H9 (cell line): Measurements from ENCODE around the gene SLC15A3. TPM values are rescaled to one million over a fixed set of nuclear protein-coding genes. Genes with fewer than 3 reads are reported as not detected.

Source experiments
- DNase-seq: peaks from one replicate; pipeline ENCODE4 v3.0.0-alpha.2; 2017
- H2AFZ ChIP-seq: one replicate; pipeline ENCODE4 v1.6.1; 2013; ENCODE audit warnings: mild to moderate bottlenecking, low read length, control low read depth, moderate library complexity
- H2AK5ac ChIP-seq: 2 replicates; pipeline ENCODE4 v1.6.1; 2013; ENCODE audit warnings: low read length, control low read depth, mixed read lengths; ENCODE audit not compliant: insufficient read length
- H2BK120ac ChIP-seq: one replicate; pipeline ENCODE4 v1.6.1; 2013; ENCODE audit warnings: low read depth, mild to moderate bottlenecking, low read length, control low read depth, inconsistent platforms; ENCODE audit not compliant: poor library complexity, severe bottlenecking
- H2BK12ac ChIP-seq: 2 replicates; pipeline ENCODE4 v1.6.1; 2013; ENCODE audit warnings: low read length, control low read depth, mixed read lengths, low read depth; ENCODE audit not compliant: insufficient read length
- H2BK15ac ChIP-seq: 2 replicates; pipeline ENCODE4 v1.6.1; 2013; ENCODE audit warnings: low read depth, low read length, control low read depth
- H2BK20ac ChIP-seq: one replicate; pipeline ENCODE4 v1.6.1; 2013; ENCODE audit warnings: low read depth, mild to moderate bottlenecking, low read length, control low read depth, inconsistent platforms; ENCODE audit not compliant: poor library complexity, severe bottlenecking
- H2BK5ac ChIP-seq: 2 replicates; pipeline ENCODE4 v1.6.1; 2013; ENCODE audit warnings: low read length, control low read depth, mixed read lengths; ENCODE audit not compliant: insufficient read length
- H3K14ac ChIP-seq: 2 replicates; pipeline ENCODE4 v1.6.1; 2013; ENCODE audit warnings: low read length, control low read depth; ENCODE audit not compliant: insufficient read depth
- H3K18ac ChIP-seq: 2 replicates; pipeline ENCODE4 v1.6.1; 2013; ENCODE audit warnings: low read depth, mild to moderate bottlenecking, mixed read lengths, low read length, control low read depth; ENCODE audit not compliant: insufficient read length
- H3K23ac ChIP-seq: 2 replicates; pipeline ENCODE4 v1.6.1; 2013; ENCODE audit warnings: low read length, control low read depth, mixed read lengths, low read depth; ENCODE audit not compliant: insufficient read length
- H3K23me2 ChIP-seq: 2 replicates; pipeline ENCODE4 v1.6.1; 2013; ENCODE audit warnings: low read depth, mild to moderate bottlenecking, mixed read lengths, low read length, control low read depth; ENCODE audit not compliant: insufficient read length, poor library complexity, severe bottlenecking
- H3K27ac ChIP-seq: 2 replicates; pipeline ENCODE4 v1.5.1; 2013; ENCODE audit warnings: low read length, control low read depth, mixed read lengths, low read depth; ENCODE audit not compliant: insufficient read length
- H3K27me3 ChIP-seq: 2 replicates; pipeline ENCODE4 v1.6.1; 2013; ENCODE audit warnings: low read length, control low read depth, inconsistent platforms; ENCODE audit not compliant: insufficient read depth
- H3K4ac ChIP-seq: 2 replicates; pipeline ENCODE4 v1.6.1; 2013; ENCODE audit warnings: low read depth, mild to moderate bottlenecking, control low read depth, inconsistent platforms, low read length, moderate library complexity
- H3K4me1 ChIP-seq: 2 replicates; pipeline ENCODE4 v1.6.1; 2013; ENCODE audit warnings: low read length, control low read depth, inconsistent platforms; ENCODE audit not compliant: insufficient read depth
- H3K4me2 ChIP-seq: 2 replicates; pipeline ENCODE4 v1.6.1; 2013; ENCODE audit warnings: low read length, control low read depth, mixed read lengths; ENCODE audit not compliant: insufficient read length, insufficient read depth
- H3K56ac ChIP-seq: 2 replicates; pipeline ENCODE4 v1.6.1; 2013; ENCODE audit warnings: low read depth, mild to moderate bottlenecking, mixed read lengths, low read length, control low read depth; ENCODE audit not compliant: insufficient read length
- H3K79me1 ChIP-seq: 2 replicates; pipeline ENCODE4 v1.6.1; 2013; ENCODE audit warnings: low read depth, mild to moderate bottlenecking, moderate library complexity, low read length, control low read depth, inconsistent platforms; ENCODE audit not compliant: insufficient read depth, poor library complexity, severe bottlenecking
- H3K79me2 ChIP-seq: 2 replicates; pipeline ENCODE4 v1.6.1; 2013; ENCODE audit warnings: low read length, control low read depth, inconsistent platforms; ENCODE audit not compliant: insufficient read depth
- H3K9ac ChIP-seq: 2 replicates; pipeline ENCODE4 v1.6.1; 2013; ENCODE audit warnings: low read length, control low read depth, mixed read lengths; ENCODE audit not compliant: insufficient read length; ENCODE audit errors: extremely low read depth
- H3K9me3 ChIP-seq: one replicate; pipeline ENCODE4 v1.6.1; 2013; ENCODE audit warnings: low read depth, low read length, inconsistent platforms; ENCODE audit not compliant: control insufficient read depth
- H3T11ph ChIP-seq: one replicate; pipeline ENCODE4 v1.6.1; 2013; ENCODE audit warnings: mild to moderate bottlenecking, low read length, control low read depth, inconsistent platforms
- H4K20me1 ChIP-seq: one replicate; pipeline ENCODE4 v1.6.1; 2013; ENCODE audit not compliant: control insufficient read depth, insufficient read length, insufficient read depth
- H4K5ac ChIP-seq: 2 replicates; pipeline ENCODE4 v1.6.1; 2013; ENCODE audit warnings: low read depth, mild to moderate bottlenecking, mixed read lengths, low read length, control low read depth; ENCODE audit not compliant: insufficient read length
- H4K8ac ChIP-seq: replicated peaks from 2 replicates; pipeline ENCODE4 v1.6.1; 2013; ENCODE audit warnings: low read length, control low read depth, mixed read lengths, low read depth; ENCODE audit not compliant: insufficient read length
- H4K91ac ChIP-seq: 2 replicates; pipeline ENCODE4 v1.6.1; 2013; ENCODE audit warnings: low read depth, mild to moderate bottlenecking, moderate library complexity, mixed read lengths, low read length, control low read depth; ENCODE audit not compliant: insufficient read length
- H3K27ac Mint-ChIP-seq, 3 experiments: 2 replicates in 2 of 3; 3 replicates in 1 of 3; pipeline ENCODE4 v1.8.0; 2020 to 2021; ENCODE audit warnings: mixed read lengths in 3 of 3, mild to moderate bottlenecking in 1 of 3, moderate library complexity in 1 of 3
- H3K27me3 Mint-ChIP-seq: 2 replicates; pipeline ENCODE4 v1.8.0; 2021; ENCODE audit warnings: low read depth, mild to moderate bottlenecking, moderate library complexity, mixed read lengths
- H3K36me3 Mint-ChIP-seq, 3 experiments: 2 replicates in 2 of 3; 3 replicates in 1 of 3; pipeline ENCODE4 v1.8.0; 2020 to 2021; ENCODE audit warnings: low read depth in 3 of 3, mixed read lengths in 3 of 3; ENCODE audit not compliant: insufficient read depth in 1 of 3
- H3K4me1 Mint-ChIP-seq, 2 experiments: 2 replicates each; pipeline ENCODE4 v1.8.0; 2020; ENCODE audit warnings: mixed read lengths in 2 of 2
- H3K4me3 Mint-ChIP-seq, 2 experiments: 2 replicates in 1 of 2; 3 replicates in 1 of 2; pipeline ENCODE4 v1.8.0; 2020 to 2021; ENCODE audit warnings: mild to moderate bottlenecking in 2 of 2, mixed read lengths in 2 of 2, moderate library complexity in 1 of 2
- H3K9me3 Mint-ChIP-seq, 2 experiments: 2 replicates in 1 of 2; 3 replicates in 1 of 2; pipeline ENCODE4 v1.8.0; 2020; ENCODE audit warnings: mild to moderate bottlenecking in 2 of 2, mixed read lengths in 2 of 2, moderate library complexity in 1 of 2
- WGBS: extraction: QIAGEN DNeasy Blood & Tissue Kit; methylation state at CpG from one replicate; pipeline ENCODE4 v1.1.7; 2013; ENCODE audit warnings: missing lambda C conversion rate, low lambda C conversion rate, mixed read lengths; ENCODE audit not compliant: insufficient read length; ENCODE audit errors: extremely low coverage; 5-methylcytosine and 5-hydroxymethylcytosine counted together
- total RNA-seq: library from RNA; stranded (reverse); gene quantifications from 2 replicates; pipeline ENCODE4 v1.2.1, GENCODE V29; 2021
- TF ChIP-seq, protein P1 (sequence below): fragments of 200-600 bp; sonication (generic); conservative IDR thresholded peaks from 3 replicates; pipeline ENCODE4 v1.8.0; 2021; ENCODE audit warnings: antibody characterized with exemption, mild to moderate bottlenecking

The SLC15A3 gene
- total RNA-seq, 1 experiment from 2014 or later: 7.0 TPM

DNA sequence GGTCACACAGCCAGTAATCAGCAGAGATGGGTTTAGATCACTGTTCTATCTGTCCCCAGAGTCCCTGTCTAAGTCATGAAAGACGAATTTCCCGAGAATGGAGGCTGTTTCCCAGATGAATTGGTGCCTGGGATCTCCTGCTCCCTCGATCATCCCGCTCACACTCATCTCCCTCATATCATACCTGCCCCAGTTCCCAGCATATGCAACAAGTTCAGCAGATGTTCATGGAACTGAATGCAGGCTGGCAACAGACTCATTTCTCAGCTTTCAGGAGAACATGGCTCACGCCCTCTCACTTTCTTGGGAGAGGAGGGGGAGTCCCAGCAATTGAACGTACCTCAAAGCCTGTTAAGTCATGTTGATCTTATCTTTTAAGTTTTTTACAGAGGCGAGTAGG lies 41.6 kb upstream of the SLC15A3 start:
- H3K79me1 ChIP-seq: no peaks in the 10 kb centered on the region
- H3K79me2 ChIP-seq: no peaks in the 10 kb centered on the region
- no peak overlapping the region for H3K4ac ChIP-seq
- no peak overlapping the region for H3K18ac ChIP-seq
- no peak overlapping the region for H2AFZ ChIP-seq
- no peak overlapping the region for H4K8ac ChIP-seq
- no peak overlapping the region for H3K4me2 ChIP-seq
- H3K27me3 Mint-ChIP-seq: peaks cover 42% of the 10 kb centered on the region
- H3K36me3 Mint-ChIP-seq: no peaks in the 10 kb centered on the region
- no peak overlapping the region for H3K27ac Mint-ChIP-seq
- no peaks in the 10 kb centered on the region for H3K9me3 ChIP-seq
- TF ChIP-seq, protein P1, sequence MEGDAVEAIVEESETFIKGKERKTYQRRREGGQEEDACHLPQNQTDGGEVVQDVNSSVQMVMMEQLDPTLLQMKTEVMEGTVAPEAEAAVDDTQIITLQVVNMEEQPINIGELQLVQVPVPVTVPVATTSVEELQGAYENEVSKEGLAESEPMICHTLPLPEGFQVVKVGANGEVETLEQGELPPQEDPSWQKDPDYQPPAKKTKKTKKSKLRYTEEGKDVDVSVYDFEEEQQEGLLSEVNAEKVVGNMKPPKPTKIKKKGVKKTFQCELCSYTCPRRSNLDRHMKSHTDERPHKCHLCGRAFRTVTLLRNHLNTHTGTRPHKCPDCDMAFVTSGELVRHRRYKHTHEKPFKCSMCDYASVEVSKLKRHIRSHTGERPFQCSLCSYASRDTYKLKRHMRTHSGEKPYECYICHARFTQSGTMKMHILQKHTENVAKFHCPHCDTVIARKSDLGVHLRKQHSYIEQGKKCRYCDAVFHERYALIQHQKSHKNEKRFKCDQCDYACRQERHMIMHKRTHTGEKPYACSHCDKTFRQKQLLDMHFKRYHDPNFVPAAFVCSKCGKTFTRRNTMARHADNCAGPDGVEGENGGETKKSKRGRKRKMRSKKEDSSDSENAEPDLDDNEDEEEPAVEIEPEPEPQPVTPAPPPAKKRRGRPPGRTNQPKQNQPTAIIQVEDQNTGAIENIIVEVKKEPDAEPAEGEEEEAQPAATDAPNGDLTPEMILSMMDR: no peak
- H4K5ac ChIP-seq: no peak overlapping the region
- H3K4me1 ChIP-seq: no peaks in the 10 kb centered on the region
- H2BK15ac ChIP-seq: no peak overlapping the region
- H3K56ac ChIP-seq: no peak overlapping the region
- no peak overlapping the region for H2BK12ac ChIP-seq
- H3K9me3 Mint-ChIP-seq: no peaks in the 10 kb centered on the region
- H3K23ac ChIP-seq: no peak overlapping the region
- no peak overlapping the region for H3T11ph ChIP-seq
- H3K14ac ChIP-seq: no peak overlapping the region; the same call in 1 of the 2 replicates
- no peak overlapping the region for H3K4me3 Mint-ChIP-seq
- H2AK5ac ChIP-seq: no peak overlapping the region
- H3K27ac ChIP-seq: no peak overlapping the region
- no peak overlapping the region for H4K91ac ChIP-seq
- no peaks in the 10 kb centered on the region for H3K23me2 ChIP-seq
- H3K4me1 Mint-ChIP-seq: peaks cover 0 to 4% of the 10 kb centered on the region in 2 experiments; a peak in 1 of 4 replicates
- H4K20me1 ChIP-seq: no peaks in the 10 kb centered on the region
- H3K27me3 ChIP-seq: no peaks in the 10 kb centered on the region
- no CpG with 5 or more reads among the region's 7 CpGs for WGBS
- H3K9ac ChIP-seq: no peak overlapping the region
- H2BK5ac ChIP-seq: no peak overlapping the region
- H2BK120ac ChIP-seq: no peak overlapping the region
- no peak overlapping the region for H2BK20ac ChIP-seq
- DNase-seq: no peak
